NCI-H1930 (cell line): ENCODE results near the gene HYAL1.
"Not testable (repeated sequence)": the region's sequence is repeated elsewhere in the genome, so short reads cannot be mapped to it uniquely, and the experiment has no call there.

Experiments
- DNase-seq, 2 experiments: peaks; one replicate each; lab custom pipeline; 2025; lab: John Stamatoyannopoulos, UW

The HYAL1 gene

DNA sequence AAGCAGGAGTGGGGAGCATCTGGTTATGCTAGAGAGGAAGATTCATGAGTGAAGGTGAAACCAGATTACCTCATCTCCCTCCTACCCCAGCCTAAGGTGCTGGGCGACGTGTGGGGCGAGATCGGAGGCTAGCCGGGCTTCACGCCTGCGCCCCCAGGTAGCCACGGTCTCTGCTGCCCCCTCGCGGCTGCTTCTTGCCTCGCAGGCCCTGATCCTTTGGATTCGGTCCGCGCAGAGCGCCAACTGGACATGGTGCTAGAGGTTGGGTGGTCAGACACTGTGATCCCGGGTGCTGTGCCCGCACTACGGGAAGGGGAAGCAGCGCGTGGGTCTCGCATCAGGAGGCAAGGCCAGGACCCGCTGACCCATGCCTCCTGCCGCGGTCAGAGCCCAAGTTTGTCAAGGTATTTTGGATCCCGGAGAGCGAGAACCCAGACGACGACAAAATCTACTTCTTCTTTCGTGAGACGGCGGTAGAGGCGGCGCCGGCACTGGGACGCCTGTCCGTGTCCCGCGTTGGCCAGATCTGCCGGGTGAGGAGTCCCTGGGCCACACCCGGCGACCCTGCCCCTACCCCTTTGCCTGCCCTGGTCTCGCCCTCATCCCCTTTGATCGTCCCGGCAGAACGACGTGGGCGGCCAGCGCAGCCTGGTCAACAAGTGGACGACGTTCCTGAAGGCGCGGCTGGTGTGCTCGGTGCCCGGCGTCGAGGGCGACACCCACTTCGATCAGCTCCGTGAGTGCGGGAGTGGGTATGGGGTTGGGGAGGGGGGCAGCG lies 30.3 kb downstream of the HYAL1 start:
- peak; percentile 33 to 74 for DNase-seq

GRCh38 chr3:50272538-50272910 lies 30.9 kb downstream of the HYAL1 start:
- not testable (repeated sequence) for DNase-seq

- DNase-seq = no peak
These were observed 31.9 kb downstream of the HYAL1 start for GRCh38 chr3:50271314-50271936.

DNA sequence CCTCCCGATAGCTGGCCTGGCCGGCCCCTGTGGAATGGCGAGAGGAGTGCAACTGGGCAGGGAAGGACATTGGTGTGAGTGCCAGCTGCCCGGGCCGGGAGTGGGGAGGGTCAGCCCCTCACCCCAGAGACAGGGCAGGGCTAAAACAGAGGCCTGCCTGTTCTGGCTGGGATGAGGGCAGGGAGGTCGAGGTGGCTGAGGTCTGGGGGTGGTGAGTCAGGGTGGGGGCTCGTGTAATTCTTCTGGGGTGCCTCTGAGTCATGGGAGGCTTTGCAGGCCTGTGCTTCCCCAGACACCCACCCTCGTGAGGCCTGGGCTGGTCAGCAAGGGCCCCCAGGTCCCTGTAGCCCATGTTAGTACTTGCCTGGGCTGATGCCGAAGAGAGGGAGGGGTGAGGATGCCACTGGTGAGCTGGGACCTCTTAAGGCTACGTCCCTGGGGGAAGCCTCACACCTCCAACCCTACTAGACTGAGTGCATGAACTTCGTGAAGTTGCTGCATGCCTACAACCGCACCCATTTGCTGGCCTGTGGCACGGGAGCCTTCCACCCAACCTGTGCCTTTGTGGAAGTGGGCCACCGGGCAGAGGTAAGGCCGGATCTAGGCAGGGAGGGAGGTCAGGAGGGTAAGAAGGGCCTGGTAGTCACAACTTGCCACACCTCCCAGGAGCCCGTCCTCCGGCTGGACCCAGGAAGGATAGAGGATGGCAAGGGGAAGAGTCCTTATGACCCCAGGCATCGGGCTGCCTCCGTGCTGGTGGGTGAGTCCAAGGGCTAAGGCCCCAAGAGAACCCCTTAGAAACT lies 32.8 kb downstream of the HYAL1 start:
- DNase-seq = no peak

GRCh38 chr3:50269977-50270413 lies 33.4 kb downstream of the HYAL1 start:
- no peak for DNase-seq

GRCh38 chr3:50269460-50269859 lies 33.9 kb downstream of the HYAL1 start:
- DNase-seq = no peak

- no peak for DNase-seq
These were observed 34.5 kb downstream of the HYAL1 start, which contains the start of gene SEMA3B for GRCh38 chr3:50268703-50269451. SEMA3B (plus strand) TSS chr3:50269147; CDS start chr3:50269241, 94 bp downstream.

GRCh38 chr3:50268276-50268675 lies 35.1 kb downstream of the HYAL1 start:
- DNase-seq = no peak

DNA sequence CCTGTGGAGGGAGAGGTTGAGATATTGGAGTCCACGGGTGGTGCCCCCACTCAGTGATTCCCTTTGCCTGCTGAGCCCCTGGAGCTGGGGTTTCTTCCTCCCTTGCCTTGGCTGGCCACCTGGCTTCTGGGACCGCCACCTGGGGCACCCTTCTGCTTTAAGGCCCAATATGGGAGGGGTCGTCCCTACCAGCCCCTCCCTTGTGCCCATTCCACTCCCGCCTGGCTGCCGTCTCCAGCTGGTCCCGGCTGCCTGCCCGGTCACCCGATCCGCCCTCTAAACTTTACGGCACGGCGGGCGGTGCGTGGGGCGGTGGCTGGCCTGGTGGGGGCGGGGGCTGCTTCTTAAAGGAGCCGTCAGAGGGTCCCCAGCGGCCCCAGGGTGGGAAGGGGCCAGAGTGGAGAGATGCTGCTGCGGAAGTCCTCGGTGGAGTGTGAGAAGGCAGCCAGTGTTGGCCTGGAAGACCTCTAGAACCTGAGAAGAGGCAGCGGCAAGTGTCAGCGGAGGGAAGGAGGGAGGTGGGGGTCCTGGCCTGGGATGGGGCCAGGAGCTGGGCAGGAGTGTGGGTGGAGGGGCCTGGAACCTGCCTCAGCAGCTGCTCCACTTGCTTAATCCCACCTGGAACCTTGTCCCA lies 36.0 kb downstream of the HYAL1 start:
- DNase-seq = no peak

DNA sequence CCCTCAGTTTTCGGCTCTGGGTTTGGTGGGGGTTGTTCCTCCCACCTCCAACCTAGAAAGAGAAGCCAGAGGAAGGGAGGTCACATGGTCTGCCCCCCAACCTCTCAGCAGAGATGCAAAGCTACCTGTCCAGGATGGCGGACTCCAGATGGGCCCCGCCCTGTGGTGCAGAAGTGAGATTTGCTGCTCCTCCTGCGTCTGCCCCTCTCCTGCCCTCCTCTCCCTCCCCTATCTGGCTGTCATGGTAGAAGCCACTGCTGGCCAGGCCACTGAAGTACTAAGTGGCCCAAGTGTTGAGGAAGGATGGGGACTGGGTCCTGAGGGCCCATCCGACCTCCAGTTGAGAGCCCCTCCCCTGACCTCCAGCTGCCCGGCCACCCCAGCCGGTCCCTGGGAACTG lies 36.5 kb downstream of the HYAL1 start:
- DNase-seq = no peak

DNA sequence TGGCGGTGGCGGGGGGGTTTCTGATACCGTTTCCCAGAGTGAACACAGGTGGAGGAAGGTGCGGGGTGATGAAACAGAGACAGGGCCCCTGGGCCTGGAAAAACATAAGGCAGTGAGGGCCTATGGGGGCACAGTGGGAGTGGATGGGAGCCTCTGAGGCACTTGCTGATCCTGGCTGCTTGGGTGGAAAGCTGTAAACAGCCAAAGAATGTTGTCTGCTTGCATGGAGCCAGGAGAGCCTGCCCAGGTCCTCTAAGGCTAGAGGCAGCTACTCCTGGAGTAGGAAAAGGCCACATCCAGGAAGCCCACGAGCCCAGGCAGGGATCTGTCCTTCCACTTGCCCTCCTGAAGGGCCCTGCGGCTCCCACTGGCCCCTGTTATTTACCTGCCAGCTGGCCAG lies 37.4 kb downstream of the HYAL1 start:
- no peak for DNase-seq

GRCh38 chr3:50265571-50265970 lies 37.8 kb downstream of the HYAL1 start:
- no peak for DNase-seq

DNA sequence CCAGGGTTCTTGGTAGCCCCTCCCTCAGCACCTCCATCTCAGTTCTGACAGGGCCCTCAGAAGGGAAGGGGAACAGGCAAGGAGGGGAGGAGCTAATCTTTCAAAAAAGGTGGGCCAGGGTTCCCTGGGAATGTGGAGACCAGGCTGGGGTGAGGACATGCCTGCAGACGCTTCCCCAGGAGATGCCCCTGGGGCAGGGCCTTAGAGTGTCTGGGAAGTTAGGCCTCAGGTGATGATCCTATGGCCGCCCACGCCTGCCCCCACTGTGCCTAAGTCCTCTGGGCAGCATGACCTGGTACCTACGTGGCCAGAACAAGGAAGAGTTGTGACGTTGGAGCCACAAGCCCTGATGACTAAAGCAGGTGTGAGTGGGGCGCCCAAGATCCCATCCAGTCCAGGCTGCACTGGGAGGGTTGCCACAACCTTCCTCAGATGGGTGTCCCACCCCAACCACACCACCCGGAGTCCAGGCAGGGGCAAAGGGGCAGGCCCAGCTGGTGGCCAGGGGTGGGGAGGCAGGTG lies 38.3 kb downstream of the HYAL1 start:
- no peak for DNase-seq

GRCh38 chr3:50264383-50264963 lies 38.9 kb downstream of the HYAL1 start:
- DNase-seq = no peak

GRCh38 chr3:50263478-50264382 lies 39.6 kb downstream of the HYAL1 start:
- no peak for DNase-seq

DNA sequence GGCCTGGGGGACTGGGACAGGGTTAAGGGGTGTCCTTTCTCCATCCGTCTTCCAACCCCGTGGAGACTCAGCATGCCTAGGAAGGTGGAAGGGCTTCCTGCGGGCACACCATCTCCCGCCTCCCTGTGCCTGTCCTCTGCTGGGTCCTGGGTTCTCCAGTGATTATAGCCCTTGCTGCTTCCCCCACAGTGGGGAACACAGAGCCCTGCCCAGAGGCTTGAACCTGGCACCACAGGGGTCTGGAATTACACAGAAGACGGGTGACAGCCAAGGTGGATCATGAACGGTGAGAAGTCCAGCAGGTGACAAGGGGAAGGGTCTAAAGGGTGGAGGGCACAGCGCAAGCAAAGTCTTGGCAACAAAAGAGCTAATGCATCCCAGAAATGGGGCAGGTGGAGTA lies 40.6 kb downstream of the HYAL1 start:
- no peak for DNase-seq

DNA sequence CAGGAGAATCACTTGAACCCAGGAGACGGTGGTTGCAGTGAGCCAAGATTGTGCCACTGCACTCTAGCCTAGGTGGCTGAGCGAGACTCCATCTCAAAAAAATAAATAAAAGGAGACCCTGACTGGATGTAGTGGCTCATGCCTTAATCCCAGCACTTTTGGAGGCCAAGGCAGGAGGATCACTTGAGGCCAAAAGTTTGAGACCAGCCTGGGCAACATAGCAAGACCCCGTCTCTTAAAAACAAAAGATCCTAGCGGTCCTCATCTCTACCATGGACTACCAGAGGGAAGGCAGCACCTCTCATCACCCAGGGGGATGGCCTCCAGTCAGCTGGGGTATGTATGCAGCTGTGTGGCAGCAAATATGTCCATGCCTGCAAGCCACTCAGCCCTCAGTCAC lies 41.2 kb downstream of the HYAL1 start:
- DNase-seq = not testable (repeated sequence)

DNA sequence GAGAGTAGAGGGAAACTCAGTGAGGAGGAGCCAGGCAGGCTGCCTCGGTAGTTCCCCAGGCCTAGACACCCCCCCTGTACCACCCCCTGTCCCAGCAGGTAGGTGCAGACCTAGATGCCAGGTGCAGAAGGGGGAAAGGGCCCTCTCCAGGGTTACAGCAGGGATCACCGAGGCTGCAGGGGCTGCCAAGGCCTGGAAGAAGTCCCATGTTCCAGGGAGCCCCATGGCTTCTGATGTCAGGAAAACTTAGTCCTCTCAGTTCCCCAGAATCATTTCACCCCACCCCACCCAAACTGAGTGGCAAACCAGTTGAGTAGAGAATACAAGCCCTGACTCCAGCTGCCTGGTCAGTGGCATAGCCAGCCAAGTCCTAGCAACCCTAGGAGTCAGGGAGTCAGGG lies 41.9 kb downstream of the HYAL1 start:
- DNase-seq = no peak

DNA sequence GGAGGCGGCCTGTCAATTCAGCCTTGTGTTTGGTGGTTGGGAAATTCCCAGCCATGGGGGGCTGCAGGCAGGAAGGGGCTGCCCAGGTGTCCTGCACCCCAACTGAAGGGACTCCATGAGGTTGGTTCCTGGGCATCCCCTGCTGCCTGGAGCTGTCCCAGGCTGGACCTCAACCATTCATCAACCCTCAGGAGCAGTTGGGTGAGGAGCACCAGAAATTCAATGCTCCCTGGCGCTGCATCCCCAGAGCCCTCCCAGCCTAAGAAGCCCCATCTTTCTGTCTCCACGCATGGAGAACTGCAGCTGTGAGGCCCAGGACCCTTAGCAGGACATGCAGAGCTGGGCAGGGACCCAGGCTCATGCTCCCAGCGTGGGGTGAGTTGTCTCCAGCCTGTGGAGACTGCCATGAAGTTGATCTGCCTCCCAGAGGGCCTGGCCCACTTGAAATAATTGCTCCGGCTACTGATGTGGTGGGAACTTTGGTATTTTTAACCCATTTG lies 42.4 kb downstream of the HYAL1 start:
- DNase-seq = no peak
